Fibroblast of upper back skin (primary cell): ENCODE data around the gene FBXL7.

ENCODE experiments used
- DNase-seq: peaks from one replicate; pipeline ENCODE4 v3.0.0-alpha.2; 2013

The FBXL7 gene

GRCh38 chr5:15904899-15905830 is 405.2 kb downstream of the FBXL7 start:
- no peak for DNase-seq

GRCh38 chr5:15914638-15915037 is 414.7 kb downstream of the FBXL7 start:
- peak; percentile 62 for DNase-seq

- no peak for DNase-seq
Observed at GRCh38 chr5:15926586-15926985, 426.6 kb downstream of the FBXL7 start.

GRCh38 chr5:15927710-15928380 is 427.9 kb downstream of the FBXL7 start:
- DNase-seq = no peak

- DNase-seq = peak; percentile 96
Observed at GRCh38 chr5:15929611-15930263, 429.8 kb downstream of the FBXL7 start.

GRCh38 chr5:15932066-15932465 is 432.1 kb downstream of the FBXL7 start:
- no peak for DNase-seq

- DNase-seq = peak; percentile 12
Observed at GRCh38 chr5:15933259-15934207, 433.6 kb downstream of the FBXL7 start.

GRCh38 chr5:15936505-15937245 is 436.7 kb downstream of the FBXL7 start:
- DNase-seq = no peak

GRCh38 chr5:15937708-15938107 is 437.7 kb downstream of the FBXL7 start:
- no peak for DNase-seq

GRCh38 chr5:15938186-15938585 is 438.2 kb downstream of the FBXL7 start:
- DNase-seq = peak; percentile 16

- DNase-seq = peak; percentile 92
Observed at GRCh38 chr5:15938961-15939360, 439.0 kb downstream of the FBXL7 start.

- no peak for DNase-seq
Observed at GRCh38 chr5:15940905-15941304, 440.9 kb downstream of the FBXL7 start.

- peak; percentile 69 for DNase-seq
Observed at GRCh38 chr5:15943487-15943886, 443.5 kb downstream of the FBXL7 start.

GRCh38 chr5:15946026-15946425 is 446.0 kb downstream of the FBXL7 start:
- peak; percentile 64 for DNase-seq

- no peak for DNase-seq
Observed at GRCh38 chr5:15948190-15948589, 448.2 kb downstream of the FBXL7 start.

GRCh38 chr5:15951126-15951525 is 451.1 kb downstream of the FBXL7 start:
- DNase-seq = no peak

- no peak for DNase-seq
Observed at GRCh38 chr5:15951550-15951949, 451.6 kb downstream of the FBXL7 start.

GRCh38 chr5:15956622-15957021 is 456.6 kb downstream of the FBXL7 start:
- no peak for DNase-seq

- DNase-seq = no peak
Observed at GRCh38 chr5:15957124-15957523, 457.1 kb downstream of the FBXL7 start.

GRCh38 chr5:15959370-15960164 is 459.6 kb downstream of the FBXL7 start:
- DNase-seq = peak; percentile 43
